Gastrocnemius medialis (tissue), 4 donors: ENCODE measurements around the gene RELT. TPM values are rescaled to one million over a fixed set of nuclear protein-coding genes. Genes with fewer than 3 reads are reported as not detected.

ENCODE experiments used
- ATAC-seq, 2 donors: fragments of 150-250 bp; one replicate each; pipeline ENCODE4 v1.9.1; 2016
- DNase-seq, 2 donors: peaks; one replicate each; pipeline ENCODE4 v3.0.0-alpha.2; 2019
- H3K27ac ChIP-seq, 4 donors: fragments of 200-600 bp; sonication (generic); 1 replicate in 1 of 4; 2 replicates in 3 of 4; pipeline ENCODE4 v1.5.1; 2016 to 2018; ENCODE audit warnings: mild to moderate bottlenecking in 2 of 4, moderate library complexity in 1 of 4
- H3K27me3 ChIP-seq, 3 donors: fragments of 200-600 bp; sonication (generic) in 2 of 3; 1 replicate in 1 of 3; 2 replicates in 2 of 3; pipeline versions ENCODE4 v1.5.1 to v1.6.0; 2016 to 2019; ENCODE audit warnings: mild to moderate bottlenecking in 1 of 3, moderate library complexity in 1 of 3
- H3K36me3 ChIP-seq, 2 donors: fragments of 200-600 bp; sonication (generic) in 1 of 2; one replicate each; pipeline ENCODE4 v1.5.1; 2017 to 2018
- H3K4me1 ChIP-seq, 2 donors: fragments of 200-600 bp; sonication (generic) in 1 of 2; one replicate each; pipeline ENCODE4 v1.5.1; 2016 to 2017; ENCODE audit warnings: mild to moderate bottlenecking in 2 of 2
- H3K4me3 ChIP-seq, 4 donors: fragments of 200-600 bp; sonication (generic) in 3 of 4; 1 replicate in 1 of 4; 2 replicates in 3 of 4; pipeline ENCODE4 v1.5.1; 2016 to 2019; ENCODE audit warnings: mild to moderate bottlenecking in 2 of 4
- H3K9me3 ChIP-seq, 3 donors: fragments of 200-600 bp; sonication (generic) in 2 of 3; 1 replicate in 1 of 3; 2 replicates in 2 of 3; pipeline ENCODE4 v1.5.1; 2016 to 2019
- POLR2A ChIP-seq, 2 donors: fragments of 450-650 bp; IDR thresholded peaks; one replicate each; pipeline ENCODE4 v1.6.1; 2017; ENCODE audit warnings: antibody characterized with exemption in 2 of 2, mild to moderate bottlenecking in 2 of 2, moderate library complexity in 2 of 2
- in situ Hi-C, 4 donors: fragments of 200-750 bp; cut with MboI; loops; one replicate each; pipeline versions ENCODE4 v1.15.0 to v1.8.0; 2017; ENCODE audit warnings: low sequenced_read_pairs in 4 of 4
- intact Hi-C: fragments of 100-400 bp; cut with DNase I; formaldehyde crosslinking; loops from one replicate; pipeline ENCODE4 v1.15.1; 2023; ENCODE audit warnings: low total_unique reads
- total RNA-seq, 4 donors: library from RNA; depleted of rRNA; stranded (reverse); fragments of >200 nt; gene quantifications; one replicate each; pipeline versions ENCODE4 v1.1.0 to v1.2.3, GENCODE V29; 2016
- TF ChIP-seq, protein P1 (sequence below), 5 experiments: fragments of 450-650 bp in 3 of 5; fragments of 200-600 bp in 2 of 5; sonication (generic) in 2 of 5; IDR thresholded peaks in 4 of 5; conservative IDR thresholded peaks in 1 of 5; 1 replicate in 4 of 5; 2 replicates in 1 of 5; pipeline ENCODE4 v1.5.1; 2016 to 2019; ENCODE audit warnings: antibody characterized with exemption in 5 of 5, mild to moderate bottlenecking in 3 of 5, moderate library complexity in 3 of 5

RELT gene
- total RNA-seq, 4 donors from 2014 or later: 18.5 to 63.5 (median 36.7) TPM

DNA sequence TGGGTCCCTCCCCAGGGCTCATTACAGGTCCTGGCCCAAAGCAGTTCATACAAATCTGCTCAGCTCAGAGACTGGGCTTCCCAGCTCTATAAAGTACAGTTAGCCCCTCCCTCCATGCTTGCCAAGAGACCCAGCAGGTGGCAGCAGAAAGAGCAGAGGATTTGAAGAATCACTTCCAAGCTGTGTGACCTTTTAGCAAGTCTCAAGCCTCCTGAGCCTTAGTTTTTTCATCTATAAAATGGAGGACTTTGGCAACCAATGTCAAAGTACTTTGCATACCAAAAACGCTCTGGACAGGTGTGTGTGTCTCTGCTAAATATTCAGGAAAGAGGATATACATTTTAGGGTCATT lies 26.6 kb downstream of the RELT start:
- Histone ChIP-seq H3K36me3 (peaks cover 0 to under 1% of the 10 kb centered on the region in 2 donors), H3K27ac (peak overlapping the region in 1 of 4 donors; percentile 8), H3K27me3 (no peaks in the 10 kb centered on the region), H3K4me1 (peaks cover 4 to 10% of the 10 kb centered on the region in 2 donors), H3K4me3 (no peak overlapping the region), H3K9me3 (no peaks in the 10 kb centered on the region)
- ATAC-seq (no peak), DNase-seq (no peak)
- TF ChIP-seq POLR2A (IDR thresholded peaks at IDR 0.05): no peak
- TF ChIP-seq, protein P1, sequence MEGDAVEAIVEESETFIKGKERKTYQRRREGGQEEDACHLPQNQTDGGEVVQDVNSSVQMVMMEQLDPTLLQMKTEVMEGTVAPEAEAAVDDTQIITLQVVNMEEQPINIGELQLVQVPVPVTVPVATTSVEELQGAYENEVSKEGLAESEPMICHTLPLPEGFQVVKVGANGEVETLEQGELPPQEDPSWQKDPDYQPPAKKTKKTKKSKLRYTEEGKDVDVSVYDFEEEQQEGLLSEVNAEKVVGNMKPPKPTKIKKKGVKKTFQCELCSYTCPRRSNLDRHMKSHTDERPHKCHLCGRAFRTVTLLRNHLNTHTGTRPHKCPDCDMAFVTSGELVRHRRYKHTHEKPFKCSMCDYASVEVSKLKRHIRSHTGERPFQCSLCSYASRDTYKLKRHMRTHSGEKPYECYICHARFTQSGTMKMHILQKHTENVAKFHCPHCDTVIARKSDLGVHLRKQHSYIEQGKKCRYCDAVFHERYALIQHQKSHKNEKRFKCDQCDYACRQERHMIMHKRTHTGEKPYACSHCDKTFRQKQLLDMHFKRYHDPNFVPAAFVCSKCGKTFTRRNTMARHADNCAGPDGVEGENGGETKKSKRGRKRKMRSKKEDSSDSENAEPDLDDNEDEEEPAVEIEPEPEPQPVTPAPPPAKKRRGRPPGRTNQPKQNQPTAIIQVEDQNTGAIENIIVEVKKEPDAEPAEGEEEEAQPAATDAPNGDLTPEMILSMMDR (IDR thresholded peaks at IDR 0.05 in 4 of 5, conservative IDR thresholded peaks at IDR 0.05 in 1 of 5): no peak
- intact Hi-C loops: loop anchor here (5.0 kb wide), 1 partner anchor 259 kb away; no protein-coding TSS in a partner anchor
- in situ Hi-C loops: loop anchor here in 3 of 4 donors (10.0 kb wide), 1 partner anchor 252 kb away; no protein-coding TSS in a partner anchor

GRCh38 chr11:73403541-73403940 lies 27.3 kb downstream of the RELT start:
- TF ChIP-seq POLR2A (IDR thresholded peaks at IDR 0.05): no peak
- TF ChIP-seq, protein P1 (IDR thresholded peaks at IDR 0.05 in 4 of 5, conservative IDR thresholded peaks at IDR 0.05 in 1 of 5): no peak
- intact Hi-C loops: loop anchor here (5.0 kb wide), 1 partner anchor 259 kb away; no protein-coding TSS in a partner anchor
- ATAC-seq (peak in 1 of 2 donors; percentile 5), DNase-seq (no peak)
- Histone ChIP-seq H3K27ac (peak overlapping the region; percentile 3 to 43 (median 14)), H3K36me3 (peaks cover 0 to 7% of the 10 kb centered on the region in 2 donors), H3K4me3 (no peak overlapping the region), H3K9me3 (no peaks in the 10 kb centered on the region), H3K4me1 (peaks cover 4 to 9% of the 10 kb centered on the region in 2 donors), H3K27me3 (no peaks in the 10 kb centered on the region)
- in situ Hi-C loops: loop anchor here in 3 of 4 donors (10.0 kb wide), 1 partner anchor 251 kb away; no protein-coding TSS in a partner anchor

- no peak for TF ChIP-seq POLR2A (IDR thresholded peaks at IDR 0.05)
- TF ChIP-seq, protein P1 (IDR thresholded peaks at IDR 0.05 in 4 of 5, conservative IDR thresholded peaks at IDR 0.05 in 1 of 5): peak; percentile 50 to 74 (median 59)
- Histone ChIP-seq H3K27ac (peak overlapping the region; percentile 3 to 43 (median 14)), H3K36me3 (peaks cover 0 to 10% of the 10 kb centered on the region in 2 donors), H3K27me3 (no peaks in the 10 kb centered on the region), H3K4me3 (no peak overlapping the region), H3K4me1 (peaks cover 4 to 9% of the 10 kb centered on the region in 2 donors), H3K9me3 (no peaks in the 10 kb centered on the region)
- DNase-seq (peak in 1 of 2 donors; percentile 73), ATAC-seq (peak; percentile 59 to 63)
- in situ Hi-C loops (loop anchor here in 3 of 4 donors (10.0 kb wide), 1 partner anchor 251 kb away; no protein-coding TSS in a partner anchor), intact Hi-C loops (loop anchor here (5.0 kb wide), 1 partner anchor 258 kb away; no protein-coding TSS in a partner anchor)
Observed at GRCh38 chr11:73404048-73404447, 27.8 kb downstream of the RELT start.

DNA sequence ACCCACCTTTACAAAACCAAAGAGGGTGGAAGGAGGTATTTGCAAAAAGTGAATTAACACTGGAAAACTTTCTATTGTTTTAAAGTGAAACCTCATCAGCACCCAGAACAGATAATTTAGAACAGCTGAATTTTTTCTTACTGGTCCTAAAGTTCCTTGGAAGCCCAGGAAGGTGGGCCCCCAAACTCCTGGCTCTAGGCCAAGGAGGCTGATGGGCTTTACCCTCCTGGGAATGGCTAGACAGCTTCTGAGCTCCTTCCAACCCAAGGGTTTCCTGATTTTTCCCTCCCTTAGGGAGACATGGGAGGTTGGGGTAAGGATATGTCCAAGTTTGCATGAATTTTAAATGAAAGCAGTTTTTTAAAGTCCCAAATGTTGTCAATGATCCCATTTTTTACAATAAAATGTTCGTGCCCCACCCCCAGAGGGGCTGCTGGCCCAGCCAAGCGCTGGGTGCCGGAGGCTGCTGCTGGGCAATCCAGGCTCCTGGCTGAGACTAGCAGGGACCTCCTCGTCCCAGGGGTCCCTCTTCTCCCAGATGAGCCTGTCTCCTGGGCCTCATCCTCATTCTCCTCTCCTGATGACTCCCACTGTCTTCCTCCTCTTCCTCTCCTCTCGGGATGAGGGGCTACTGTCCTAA lies 28.4 kb downstream of the RELT start:
- Histone ChIP-seq H3K27me3 (no peaks in the 10 kb centered on the region), H3K36me3 (peaks cover 0 to 13% of the 10 kb centered on the region in 2 donors), H3K4me3 (no peak overlapping the region), H3K4me1 (peaks cover 4 to 9% of the 10 kb centered on the region in 2 donors), H3K9me3 (no peaks in the 10 kb centered on the region), H3K27ac (peak overlapping the region in 2 of 4 donors; percentile 3 to 8)
- TF ChIP-seq POLR2A (IDR thresholded peaks at IDR 0.05): no peak
- TF ChIP-seq, protein P1 (IDR thresholded peaks at IDR 0.05 in 4 of 5, conservative IDR thresholded peaks at IDR 0.05 in 1 of 5): no peak
- in situ Hi-C loops (loop anchor here (5.0 to 10.0 kb wide), 2 partner anchors 250 to 258 kb away; no protein-coding TSS in a partner anchor), intact Hi-C loops (loop anchor here (5.0 kb wide), 1 partner anchor 258 kb away; no protein-coding TSS in a partner anchor)
- DNase-seq (no peak), ATAC-seq (no peak)
